Measurements from ENCODE around the gene UNC119B.

- TF ChIP-seq POLR2A (IDR thresholded peaks at IDR 0.05), result no peak
- TF ChIP-seq, protein P1, sequence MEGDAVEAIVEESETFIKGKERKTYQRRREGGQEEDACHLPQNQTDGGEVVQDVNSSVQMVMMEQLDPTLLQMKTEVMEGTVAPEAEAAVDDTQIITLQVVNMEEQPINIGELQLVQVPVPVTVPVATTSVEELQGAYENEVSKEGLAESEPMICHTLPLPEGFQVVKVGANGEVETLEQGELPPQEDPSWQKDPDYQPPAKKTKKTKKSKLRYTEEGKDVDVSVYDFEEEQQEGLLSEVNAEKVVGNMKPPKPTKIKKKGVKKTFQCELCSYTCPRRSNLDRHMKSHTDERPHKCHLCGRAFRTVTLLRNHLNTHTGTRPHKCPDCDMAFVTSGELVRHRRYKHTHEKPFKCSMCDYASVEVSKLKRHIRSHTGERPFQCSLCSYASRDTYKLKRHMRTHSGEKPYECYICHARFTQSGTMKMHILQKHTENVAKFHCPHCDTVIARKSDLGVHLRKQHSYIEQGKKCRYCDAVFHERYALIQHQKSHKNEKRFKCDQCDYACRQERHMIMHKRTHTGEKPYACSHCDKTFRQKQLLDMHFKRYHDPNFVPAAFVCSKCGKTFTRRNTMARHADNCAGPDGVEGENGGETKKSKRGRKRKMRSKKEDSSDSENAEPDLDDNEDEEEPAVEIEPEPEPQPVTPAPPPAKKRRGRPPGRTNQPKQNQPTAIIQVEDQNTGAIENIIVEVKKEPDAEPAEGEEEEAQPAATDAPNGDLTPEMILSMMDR (IDR thresholded peaks at IDR 0.05), result no peak
Measured at GRCh38 chr12:120711411-120711810, 1.2 kb downstream of the UNC119B start.

Data from Peyer's patch (tissue), 4 donors.